HCEC 1CT (cell line): Measurements from ENCODE around the gene EPM2AIP1.

ENCODE experiments used
- DNase-seq: peaks from one replicate; pipeline ENCODE4 v3.0.0-alpha.2; 2017

EPM2AIP1 gene

GRCh38 chr3:36944641-36945270, 48.2 kb downstream of the EPM2AIP1 start, which contains the start of gene TRANK1:
TSS of gene TRANK1 (minus strand) at chr3:36945054. CDS start at chr3:36944809, 245 bp downstream.
- DNase-seq = no peak

GRCh38 chr3:36944012-36944640, 48.8 kb downstream of the EPM2AIP1 start:
- DNase-seq = peak; percentile 56

- no peak for DNase-seq
Observed at GRCh38 chr3:36943601-36944000, 49.3 kb downstream of the EPM2AIP1 start.

- no peak for DNase-seq
Observed at GRCh38 chr3:36942638-36943248, 50.2 kb downstream of the EPM2AIP1 start.

GRCh38 chr3:36941658-36942057, 51.3 kb downstream of the EPM2AIP1 start:
- DNase-seq = no peak

- DNase-seq = no peak
Observed at GRCh38 chr3:36941162-36941561, 51.8 kb downstream of the EPM2AIP1 start.

GRCh38 chr3:36937492-36937891, 55.4 kb downstream of the EPM2AIP1 start:
- no peak for DNase-seq
